PFSK-1 (cell line): ENCODE data around the gene MTA3.

Experiments
- POLR2AphosphoS5 ChIP-seq: IDR thresholded peaks from 2 replicates; pipeline ENCODE4 v1.6.1; 2012; ENCODE audit warnings: low read depth, mild to moderate bottlenecking, control low read depth, low read length, moderate library complexity
- REST ChIP-seq, 2 experiments: IDR thresholded peaks; 2 replicates each; pipeline versions ENCODE4 v1.6.1 to v1.8.0; 2011 to 2012; ENCODE audit warnings: low read depth in 2 of 2, low read length in 2 of 2, control low read depth in 1 of 2, inconsistent platforms in 1 of 2, mild to moderate bottlenecking in 1 of 2, moderate library complexity in 1 of 2; ENCODE audit not compliant: insufficient read depth in 1 of 2
- SIN3A ChIP-seq: IDR thresholded peaks from 2 replicates; pipeline ENCODE4 v1.6.1; 2012; ENCODE audit warnings: mild to moderate bottlenecking, low read length, moderate library complexity, borderline replicate concordance; ENCODE audit not compliant: insufficient read depth
- TAF1 ChIP-seq: IDR thresholded peaks from 2 replicates; pipeline ENCODE4 v1.6.1; 2012; ENCODE audit warnings: low read length, control low read depth, borderline replicate concordance; ENCODE audit not compliant: insufficient read depth

GRCh38 chr2:42532397-42532796, 36.0 kb upstream of the MTA3 start:
- TF ChIP-seq POLR2AphosphoS5 = no peak
- TF ChIP-seq REST (IDR thresholded peaks at IDR 0.05; ENCODE audit: insufficient read depth in 1 of 2, low read depth in 2 of 2, low read length in 2 of 2) = no peak
- no peak for TF ChIP-seq SIN3A
- TF ChIP-seq TAF1 = no peak
